Naive thymus-derived CD4-positive, alpha-beta T cell (primary cell): ENCODE results near the gene C19orf44. TPM values are rescaled to one million over a fixed set of nuclear protein-coding genes. Genes with fewer than 3 reads are reported as not detected.
A peak's percentile ranks its signal among the peaks of the same experiment; 100 is the strongest.

ENCODE experiments used
- ATAC-seq: fragments of 150-1000 bp; cut with Tn5 transposase; 2 replicates; pipeline ENCODE4 v1.10.0; 2021; ENCODE audit warnings: mild to moderate bottlenecking, moderate library complexity
- CTCF ChIA-PET: fragments of 350-600 bp; sonication (Branson Sonifier 250); formaldehyde crosslinking; loops from one replicate; lab custom pipeline; 2021; ENCODE audit warnings: antibody characterized with exemption; lab: Charles Lee
- POLR2A ChIA-PET: fragments of 350-600 bp; sonication (Branson Sonifier 250); formaldehyde crosslinking; loops from one replicate; lab custom pipeline; 2021; ENCODE audit warnings: antibody characterized with exemption, inconsistent platforms; lab: Charles Lee
- DNase-seq, 9 donors: peaks; one replicate each; pipeline versions ENCODE4 v3.0.0 to v3.0.0-alpha.2; 2020 to 2022; ENCODE audit warnings: mixed read lengths in 1 of 9
- H3K27ac ChIP-seq: one replicate; pipeline ENCODE4 v1.7.0; 2013; ENCODE audit warnings: mild to moderate bottlenecking, low read depth, low read length, moderate library complexity
- H3K27me3 ChIP-seq, 2 donors: one replicate each; pipeline ENCODE4 v1.7.0; 2013; ENCODE audit warnings: low read length in 2 of 2, mild to moderate bottlenecking in 2 of 2, moderate library complexity in 2 of 2; ENCODE audit not compliant: control insufficient read depth in 2 of 2, insufficient read depth in 2 of 2
- H3K36me3 ChIP-seq, 3 experiments: 1 replicate in 2 of 3; 2 replicates in 1 of 3; pipeline ENCODE4 v1.7.0; 2013; ENCODE audit warnings: low read length in 3 of 3, mild to moderate bottlenecking in 3 of 3, moderate library complexity in 1 of 3; ENCODE audit not compliant: insufficient read depth in 3 of 3, control insufficient read depth in 2 of 3
- H3K4me1 ChIP-seq, 2 donors: one replicate each; pipeline ENCODE4 v1.7.0; 2013; ENCODE audit warnings: low read length in 2 of 2, mild to moderate bottlenecking in 2 of 2, moderate library complexity in 1 of 2; ENCODE audit not compliant: control insufficient read depth in 2 of 2, insufficient read depth in 2 of 2
- H3K4me3 ChIP-seq: 2 replicates; pipeline ENCODE4 v1.7.0; 2013; ENCODE audit warnings: mild to moderate bottlenecking, low read length
- H3K9me3 ChIP-seq, 3 experiments: 1 replicate in 2 of 3; 2 replicates in 1 of 3; pipeline ENCODE4 v1.7.0; 2013; ENCODE audit warnings: low read length in 3 of 3; ENCODE audit not compliant: control insufficient read depth in 2 of 3
- H3K27ac Mint-ChIP-seq, 9 donors: one replicate each; pipeline ENCODE4 v1.8.0; 2020 to 2022; ENCODE audit warnings: mixed read lengths in 9 of 9, mild to moderate bottlenecking in 8 of 9, moderate library complexity in 5 of 9, inconsistent platforms in 2 of 9
- H3K27me3 Mint-ChIP-seq, 5 donors: one replicate each; pipeline ENCODE4 v1.8.0; 2021 to 2022; ENCODE audit warnings: mixed read lengths in 5 of 5, mild to moderate bottlenecking in 1 of 5
- H3K36me3 Mint-ChIP-seq, 5 donors: one replicate each; pipeline ENCODE4 v1.8.0; 2020 to 2022; ENCODE audit warnings: mixed read lengths in 5 of 5, mild to moderate bottlenecking in 3 of 5, inconsistent platforms in 1 of 5
- H3K4me1 Mint-ChIP-seq, 7 donors: one replicate each; pipeline ENCODE4 v1.8.0; 2020 to 2022; ENCODE audit warnings: mixed read lengths in 7 of 7, mild to moderate bottlenecking in 3 of 7, inconsistent platforms in 1 of 7
- H3K4me3 Mint-ChIP-seq, 10 donors: one replicate each; pipeline ENCODE4 v1.8.0; 2020 to 2022; ENCODE audit warnings: mild to moderate bottlenecking in 10 of 10, mixed read lengths in 10 of 10, moderate library complexity in 6 of 10, inconsistent platforms in 2 of 10
- H3K9me3 Mint-ChIP-seq, 11 donors: one replicate each; pipeline ENCODE4 v1.8.0; 2020 to 2022; ENCODE audit warnings: mixed read lengths in 11 of 11, mild to moderate bottlenecking in 4 of 11, inconsistent platforms in 1 of 11, moderate library complexity in 1 of 11
- intact Hi-C, 2 donors: fragments of 100-400 bp; cut with micrococcal nuclease; formaldehyde crosslinking; loops; one replicate each; pipeline ENCODE4 v1.15.1; 2023
- polyA plus RNA-seq, 2 donors: library from polyadenylated mRNA; unstranded; fragments of 300-500 nt; fragmentation: Illumina TruSeq; gene quantifications; one replicate each; pipeline ENCODE4 v1.2.3, GENCODE V29; 2021
- total RNA-seq, 6 experiments: library from RNA in 5 of 6; stranded (reverse) in 5 of 6; gene quantifications; 1 replicate in 5 of 6; 2 replicates in 1 of 6; pipeline ENCODE4 v1.2.3 and lab custom pipeline; 2021 to 2026

C19orf44 gene
- total and polyA plus RNA-seq, 7 experiments from 2014 or later, result 1.3 to 6.0 (median 2.1) TPM

- Histone ChIP-seq H3K4me3 (no peak overlapping the region), H3K36me3 (peaks cover 0 to 55% (median 11%) of the 10 kb centered on the region in 3 experiments), H3K27ac (no peak overlapping the region), H3K4me1 (peaks cover 0 to 11% of the 10 kb centered on the region in 2 donors), H3K27me3 (no peaks in the 10 kb centered on the region), H3K9me3 (no peaks in the 10 kb centered on the region)
- no peak for DNase-seq
- H3K9me3 Mint-ChIP-seq, result no peaks in the 10 kb centered on the region
- no peaks in the 10 kb centered on the region for H3K27me3 Mint-ChIP-seq
- intact Hi-C loops, result no loop called here
- CTCF ChIA-PET, result interaction anchor here (0.6 kb wide), 1 partner anchor 260 kb away, joined by 4 read pairs; no protein-coding TSS in a partner anchor
- POLR2A ChIA-PET, result no interaction called here
- H3K36me3 Mint-ChIP-seq, result peaks cover 0 to 34% (median 5%) of the 10 kb centered on the region in 5 donors
- H3K4me3 Mint-ChIP-seq, result no peak overlapping the region
- H3K27ac Mint-ChIP-seq, result no peak overlapping the region
- ATAC-seq, result no peak
- H3K4me1 Mint-ChIP-seq, result peaks cover 0 to 4% (median 0%) of the 10 kb centered on the region in 7 donors
Measured at GRCh38 chr19:16516381-16516780, 20.2 kb downstream of the C19orf44 start.

- POLR2A ChIA-PET, result no interaction called here
- no peaks in the 10 kb centered on the region for H3K9me3 ChIP-seq
- no peak overlapping the region for H3K27ac ChIP-seq
- DNase-seq (no peak), ATAC-seq (peak; percentile 26)
- H3K4me1 Mint-ChIP-seq, result peaks cover 0 to 4% (median 0%) of the 10 kb centered on the region in 7 donors
- H3K27me3 Mint-ChIP-seq, result no peaks in the 10 kb centered on the region
- no peaks in the 10 kb centered on the region for H3K9me3 Mint-ChIP-seq
- peaks cover 0 to 32% (median 3%) of the 10 kb centered on the region in 5 donors for H3K36me3 Mint-ChIP-seq
- H3K4me3 Mint-ChIP-seq, result no peak overlapping the region
- H3K27me3 ChIP-seq, result no peaks in the 10 kb centered on the region
- intact Hi-C loops, result no loop called here
- H3K4me1 ChIP-seq, result peaks cover 0 to 11% of the 10 kb centered on the region in 2 donors
- CTCF ChIA-PET, result no interaction called here
- H3K27ac Mint-ChIP-seq, result peak overlapping the region in 2 of 9 donors; percentile 38 to 47
- H3K4me3 ChIP-seq, result no peak overlapping the region
- peaks cover 0 to 62% (median 11%) of the 10 kb centered on the region in 3 experiments for H3K36me3 ChIP-seq
Measured at GRCh38 chr19:16516923-16517610, 20.9 kb downstream of the C19orf44 start.

- no peaks in the 10 kb centered on the region for H3K27me3 ChIP-seq
- H3K27ac Mint-ChIP-seq, result no peak overlapping the region
- intact Hi-C loops, result no loop called here
- POLR2A ChIA-PET, result interaction anchor here (0.6 kb wide), 1 partner anchor 181 kb away, joined by 3 read pairs; no protein-coding TSS in a partner anchor
- no peak overlapping the region for H3K27ac ChIP-seq
- peaks cover 0 to 65% (median 11%) of the 10 kb centered on the region in 3 experiments for H3K36me3 ChIP-seq
- peaks cover 0 to 36% (median 7%) of the 10 kb centered on the region in 5 donors for H3K36me3 Mint-ChIP-seq
- no peaks in the 10 kb centered on the region for H3K9me3 Mint-ChIP-seq
- H3K4me3 ChIP-seq, result no peak overlapping the region
- DNase-seq (no peak), ATAC-seq (no peak)
- no peaks in the 10 kb centered on the region for H3K27me3 Mint-ChIP-seq
- H3K4me1 Mint-ChIP-seq, result peaks cover 0 to 4% (median 0%) of the 10 kb centered on the region in 7 donors
- H3K9me3 ChIP-seq, result no peaks in the 10 kb centered on the region
- no peak overlapping the region for H3K4me3 Mint-ChIP-seq
- CTCF ChIA-PET, result no interaction called here
- peaks cover 0 to 11% of the 10 kb centered on the region in 2 donors for H3K4me1 ChIP-seq
Measured at GRCh38 chr19:16518061-16518460, 21.9 kb downstream of the C19orf44 start.

- Mint-ChIP-seq H3K4me3 (no peak overlapping the region), H3K27me3 (no peaks in the 10 kb centered on the region), H3K36me3 (peaks cover 0 to 39% (median 9%) of the 10 kb centered on the region in 5 donors), H3K4me1 (peaks cover 0 to 4% (median 0%) of the 10 kb centered on the region in 7 donors), H3K27ac (no peak overlapping the region), H3K9me3 (no peaks in the 10 kb centered on the region)
- ChIA-PET CTCF (no interaction called here), POLR2A (interaction anchor here (0.6 kb wide), 1 partner anchor 182 kb away, joined by 3 read pairs; no protein-coding TSS in a partner anchor)
- no peak for DNase-seq
- intact Hi-C loops, result no loop called here
- no peak overlapping the region for H3K4me3 ChIP-seq
- H3K27me3 ChIP-seq, result no peaks in the 10 kb centered on the region
- ATAC-seq, result no peak
- peaks cover 0 to 11% of the 10 kb centered on the region in 2 donors for H3K4me1 ChIP-seq
- H3K27ac ChIP-seq, result no peak overlapping the region
- H3K9me3 ChIP-seq, result no peaks in the 10 kb centered on the region
- H3K36me3 ChIP-seq, result peaks cover 5 to 69% (median 11%) of the 10 kb centered on the region in 3 experiments
Measured at GRCh38 chr19:16518483-16519229, 22.5 kb downstream of the C19orf44 start.

GRCh38 chr19:16519230-16519687 lies 23.1 kb downstream of the C19orf44 start:
- no peak for ATAC-seq
- H3K27ac Mint-ChIP-seq, result peak overlapping the region in 1 of 9 donors; percentile 51

DNA sequence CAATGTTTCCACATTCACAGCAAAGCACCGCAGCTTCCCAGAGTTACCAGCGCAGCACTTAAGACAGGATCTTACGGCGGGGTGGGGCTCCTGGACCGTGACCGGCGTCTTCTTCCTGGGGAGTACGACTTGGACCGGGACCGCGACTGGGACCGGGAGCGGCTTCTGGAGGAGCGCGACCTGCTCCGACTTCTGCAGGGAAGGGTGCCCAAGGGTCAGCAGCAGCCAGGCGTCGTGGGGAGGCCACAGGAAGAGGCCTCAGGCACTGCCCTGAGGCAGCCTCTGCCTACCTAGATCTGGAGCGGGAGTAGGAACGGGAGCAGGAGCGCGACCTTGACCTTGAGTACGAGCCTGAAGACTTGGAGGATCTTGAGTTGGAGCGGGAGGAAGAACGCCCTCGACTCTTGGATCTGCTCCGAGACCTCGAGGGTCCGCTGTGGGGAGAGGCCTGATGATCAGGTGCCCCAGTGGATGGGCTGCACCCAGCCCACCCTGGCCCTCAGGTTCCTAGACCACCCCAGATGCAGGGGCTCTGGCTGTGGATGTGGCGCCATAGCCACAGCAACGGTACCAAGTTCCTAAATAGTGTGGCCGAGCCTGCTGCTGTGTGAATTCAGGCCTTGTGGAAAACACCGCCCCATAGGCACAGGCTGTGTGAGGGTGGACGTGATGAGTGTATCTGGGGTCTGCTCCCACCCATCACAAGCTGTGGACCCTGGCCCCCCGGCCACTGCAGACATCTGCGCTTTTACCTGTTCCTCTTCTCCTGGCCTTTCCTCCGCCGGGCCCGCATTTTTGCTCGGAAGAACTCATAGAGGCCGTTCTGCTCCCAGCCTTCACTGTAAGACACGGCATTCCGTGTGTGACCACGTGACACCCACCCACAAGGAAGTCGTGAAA lies 24.1 kb downstream of the C19orf44 start:
- peaks cover 0 to 4% (median 0%) of the 10 kb centered on the region in 7 donors for H3K4me1 Mint-ChIP-seq
- peaks cover 8 to 85% (median 11%) of the 10 kb centered on the region in 3 experiments for H3K36me3 ChIP-seq
- POLR2A ChIA-PET, result no interaction called here
- DNase-seq (no peak), ATAC-seq (no peak)
- no peak overlapping the region for H3K4me3 Mint-ChIP-seq
- peaks cover 0 to 42% (median 11%) of the 10 kb centered on the region in 5 donors for H3K36me3 Mint-ChIP-seq
- H3K9me3 Mint-ChIP-seq, result no peaks in the 10 kb centered on the region
- H3K4me1 ChIP-seq, result peaks cover 0 to 11% of the 10 kb centered on the region in 2 donors
- H3K9me3 ChIP-seq, result no peaks in the 10 kb centered on the region
- H3K27ac ChIP-seq, result no peak overlapping the region
- intact Hi-C loops, result no loop called here
- H3K4me3 ChIP-seq, result no peak overlapping the region
- H3K27me3 ChIP-seq, result no peaks in the 10 kb centered on the region
- peak overlapping the region in 1 of 9 donors; percentile 51 for H3K27ac Mint-ChIP-seq
- CTCF ChIA-PET, result no interaction called here
- no peaks in the 10 kb centered on the region for H3K27me3 Mint-ChIP-seq

More at GRCh38 chr19:16519230-16519687, 23.1 kb downstream of the C19orf44 start:
- ChIA-PET POLR2A (no interaction called here), CTCF (no interaction called here)
- intact Hi-C loops, result no loop called here
- H3K4me1 ChIP-seq, result peaks cover 0 to 11% of the 10 kb centered on the region in 2 donors
- no peaks in the 10 kb centered on the region for H3K9me3 Mint-ChIP-seq
- DNase-seq, result no peak
- peaks cover 0 to 42% (median 11%) of the 10 kb centered on the region in 5 donors for H3K36me3 Mint-ChIP-seq
- peaks cover 8 to 75% (median 11%) of the 10 kb centered on the region in 3 experiments for H3K36me3 ChIP-seq
- H3K4me1 Mint-ChIP-seq, result peaks cover 0 to 4% (median 0%) of the 10 kb centered on the region in 7 donors
- H3K9me3 ChIP-seq, result no peaks in the 10 kb centered on the region
- no peaks in the 10 kb centered on the region for H3K27me3 ChIP-seq
- H3K4me3 ChIP-seq, result no peak overlapping the region
- H3K27me3 Mint-ChIP-seq, result no peaks in the 10 kb centered on the region
- H3K27ac ChIP-seq, result no peak overlapping the region
- no peak overlapping the region for H3K4me3 Mint-ChIP-seq
